CD4-positive, alpha-beta T cell (primary cell): ENCODE data around the gene NUAK1. TPM values are rescaled to one million over a fixed set of nuclear protein-coding genes. Genes with fewer than 3 reads are reported as not detected.
"Not testable (repeated sequence)": the region's sequence is repeated elsewhere in the genome, so short reads cannot be mapped to it uniquely, and the experiment has no call there.

Experiments
- ATAC-seq: fragments of 200-7000 bp; cut with Tn5 transposase; one replicate; pipeline ENCODE4 v1.10.0; 2022; ENCODE audit warnings: mild to moderate bottlenecking; ENCODE audit not compliant: poor library complexity
- CTCF ChIA-PET: fragments of 350-600 bp; sonication (Branson Sonifier 250); formaldehyde crosslinking; loops from one replicate; lab custom pipeline; 2021; ENCODE audit warnings: antibody characterized with exemption, inconsistent platforms; lab: Charles Lee
- POLR2A ChIA-PET: fragments of 350-600 bp; sonication (Branson Sonifier 250); formaldehyde crosslinking; loops from one replicate; lab custom pipeline; 2021; ENCODE audit warnings: antibody characterized with exemption, inconsistent platforms; lab: Charles Lee
- DNase-seq, 14 experiments: peaks; one replicate each; pipeline ENCODE4 v3.0.0-alpha.2; 2013 to 2020; ENCODE audit warnings: mixed read lengths in 2 of 14
- H3K27ac ChIP-seq, 2 donors: one replicate each; pipeline versions ENCODE4 v1.5.1 to v1.7.0; 2013; ENCODE audit warnings: low read length in 2 of 2, low read depth in 1 of 2, mild to moderate bottlenecking in 1 of 2
- H3K27me3 ChIP-seq, 2 experiments: 1 replicate in 1 of 2; 2 replicates in 1 of 2; pipeline versions ENCODE4 v1.6.1 to v1.7.0; 2013; ENCODE audit warnings: low read length in 2 of 2, control low read depth in 1 of 2, mild to moderate bottlenecking in 1 of 2, moderate library complexity in 1 of 2; ENCODE audit not compliant: insufficient read depth in 2 of 2, control insufficient read depth in 1 of 2
- H3K36me3 ChIP-seq: one replicate; pipeline ENCODE4 v1.6.1; 2013; ENCODE audit warnings: low read length, control low read depth; ENCODE audit not compliant: insufficient read depth
- H3K4me1 ChIP-seq: one replicate; pipeline ENCODE4 v1.6.1; 2013; ENCODE audit warnings: low read length, control low read depth; ENCODE audit not compliant: insufficient read depth
- H3K4me3 ChIP-seq: one replicate; pipeline ENCODE4 v1.5.1; 2013; ENCODE audit warnings: mild to moderate bottlenecking, low read length, moderate library complexity
- H3K9me3 ChIP-seq, 2 experiments: 1 replicate in 1 of 2; 2 replicates in 1 of 2; pipeline versions ENCODE4 v1.6.1 to v1.7.0; 2013; ENCODE audit warnings: low read length in 2 of 2, mild to moderate bottlenecking in 2 of 2, control low read depth in 1 of 2, moderate library complexity in 1 of 2; ENCODE audit not compliant: control insufficient read depth in 1 of 2, insufficient read depth in 1 of 2
- H3K27ac Mint-ChIP-seq: one replicate; pipeline ENCODE4 v1.8.0; 2020; ENCODE audit warnings: mixed read lengths
- H3K27me3 Mint-ChIP-seq: one replicate; pipeline ENCODE4 v1.8.0; 2021; ENCODE audit warnings: mixed read lengths
- H3K36me3 Mint-ChIP-seq: one replicate; pipeline ENCODE4 v1.8.0; 2021; ENCODE audit warnings: low read depth, mixed read lengths
- H3K4me1 Mint-ChIP-seq: one replicate; pipeline ENCODE4 v1.8.0; 2021; ENCODE audit warnings: low read depth, mixed read lengths
- H3K4me3 Mint-ChIP-seq: one replicate; pipeline ENCODE4 v1.8.0; 2020; ENCODE audit warnings: mild to moderate bottlenecking, mixed read lengths
- H3K9me3 Mint-ChIP-seq: one replicate; pipeline ENCODE4 v1.8.0; 2020; ENCODE audit warnings: mixed read lengths
- intact Hi-C, 2 experiments: fragments of 100-400 bp; cut with DNase I in 1 of 2; cut with micrococcal nuclease in 1 of 2; formaldehyde crosslinking; loops; one replicate each; pipeline versions ENCODE4 v1.15.1 to v1.9.0; 2023 to 2025; cut with DNase I, micrococcal nuclease
- total RNA-seq, 174 experiments: library from RNA in 2 of 174; stranded (reverse) in 2 of 174; gene quantifications; one replicate each; pipeline ENCODE4 v1.2.3 and lab custom pipeline; 2021 to 2026
- TF ChIP-seq, protein P1 (sequence below): fragments of 200-600 bp; IDR thresholded peaks from one replicate; pipeline ENCODE4 v1.8.0; 2022; ENCODE audit warnings: antibody characterized with exemption, mild to moderate bottlenecking

Gene NUAK1
- total RNA-seq, 2 experiments from 2014 or later, result 0.16 TPM; not detected in 1

DNA sequence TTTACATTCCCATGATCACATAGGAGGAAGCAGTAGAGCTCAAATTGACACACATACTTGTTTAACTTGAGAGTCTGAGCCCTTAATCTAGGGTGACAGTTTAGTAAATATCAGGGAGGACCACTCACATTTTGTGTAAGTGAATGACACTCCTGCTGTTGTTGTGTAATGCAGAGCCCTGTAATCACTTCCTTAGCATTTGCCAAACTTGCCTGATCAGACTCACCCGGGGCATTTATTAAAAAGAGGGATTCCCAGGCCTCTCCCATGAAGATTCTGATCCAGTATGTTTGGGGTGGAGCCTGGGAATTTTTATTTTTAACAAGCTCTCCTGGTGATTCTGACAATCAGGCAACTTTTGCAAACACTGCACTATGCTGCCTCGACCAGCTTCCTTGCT is 119.6 kb downstream of the NUAK1 start:
- no peak overlapping the region for H3K4me3 ChIP-seq
- H3K4me3 Mint-ChIP-seq, result no peak overlapping the region
- POLR2A ChIA-PET, result no interaction called here
- no peaks in the 10 kb centered on the region for H3K36me3 Mint-ChIP-seq
- peaks cover 3 to 8% of the 10 kb centered on the region in 2 experiments for H3K9me3 ChIP-seq
- peaks cover 0 to 3% of the 10 kb centered on the region in 2 experiments for H3K27me3 ChIP-seq
- no peaks in the 10 kb centered on the region for H3K4me1 Mint-ChIP-seq
- intact Hi-C loops, result no loop called here
- no peak overlapping the region for H3K27ac Mint-ChIP-seq
- H3K4me1 ChIP-seq, result no peaks in the 10 kb centered on the region
- H3K9me3 Mint-ChIP-seq, result peaks cover 12% of the 10 kb centered on the region
- TF ChIP-seq, protein P1, sequence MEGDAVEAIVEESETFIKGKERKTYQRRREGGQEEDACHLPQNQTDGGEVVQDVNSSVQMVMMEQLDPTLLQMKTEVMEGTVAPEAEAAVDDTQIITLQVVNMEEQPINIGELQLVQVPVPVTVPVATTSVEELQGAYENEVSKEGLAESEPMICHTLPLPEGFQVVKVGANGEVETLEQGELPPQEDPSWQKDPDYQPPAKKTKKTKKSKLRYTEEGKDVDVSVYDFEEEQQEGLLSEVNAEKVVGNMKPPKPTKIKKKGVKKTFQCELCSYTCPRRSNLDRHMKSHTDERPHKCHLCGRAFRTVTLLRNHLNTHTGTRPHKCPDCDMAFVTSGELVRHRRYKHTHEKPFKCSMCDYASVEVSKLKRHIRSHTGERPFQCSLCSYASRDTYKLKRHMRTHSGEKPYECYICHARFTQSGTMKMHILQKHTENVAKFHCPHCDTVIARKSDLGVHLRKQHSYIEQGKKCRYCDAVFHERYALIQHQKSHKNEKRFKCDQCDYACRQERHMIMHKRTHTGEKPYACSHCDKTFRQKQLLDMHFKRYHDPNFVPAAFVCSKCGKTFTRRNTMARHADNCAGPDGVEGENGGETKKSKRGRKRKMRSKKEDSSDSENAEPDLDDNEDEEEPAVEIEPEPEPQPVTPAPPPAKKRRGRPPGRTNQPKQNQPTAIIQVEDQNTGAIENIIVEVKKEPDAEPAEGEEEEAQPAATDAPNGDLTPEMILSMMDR, result no peak
- DNase-seq (no peak), ATAC-seq (no peak)
- no peak overlapping the region for H3K27ac ChIP-seq
- no peaks in the 10 kb centered on the region for H3K36me3 ChIP-seq
- peaks cover 5% of the 10 kb centered on the region for H3K27me3 Mint-ChIP-seq
- CTCF ChIA-PET, result no interaction called here

DNA sequence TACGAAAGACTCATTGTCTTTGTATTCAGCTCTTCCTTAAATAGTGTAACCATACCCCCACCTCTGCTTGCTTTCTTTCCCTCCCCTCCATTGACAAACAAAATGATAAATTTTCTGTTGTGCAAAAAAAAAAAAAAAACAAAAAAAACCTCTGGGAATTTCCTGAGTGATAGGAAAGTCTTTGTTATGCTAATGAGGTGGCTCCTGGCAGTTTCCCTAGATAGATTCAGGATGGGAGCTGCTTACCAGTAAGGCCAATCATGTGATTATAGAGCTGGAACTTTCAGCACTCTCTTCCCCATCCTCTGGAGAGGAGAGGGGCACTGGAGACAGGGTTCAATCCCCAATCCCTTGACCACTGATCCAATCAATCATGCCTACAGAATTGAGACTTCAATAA is 120.5 kb downstream of the NUAK1 start:
- no peaks in the 10 kb centered on the region for H3K36me3 Mint-ChIP-seq
- Histone ChIP-seq H3K9me3 (peaks cover 3 to 8% of the 10 kb centered on the region in 2 experiments), H3K27me3 (peaks cover 0 to 3% of the 10 kb centered on the region in 2 experiments), H3K27ac (no peak overlapping the region), H3K4me3 (no peak overlapping the region), H3K36me3 (no peaks in the 10 kb centered on the region), H3K4me1 (no peaks in the 10 kb centered on the region)
- H3K9me3 Mint-ChIP-seq, result peaks cover 12% of the 10 kb centered on the region
- ATAC-seq, result no peak
- H3K4me1 Mint-ChIP-seq, result no peaks in the 10 kb centered on the region
- intact Hi-C loops, result no loop called here
- DNase-seq, result no peak
- no peak overlapping the region for H3K4me3 Mint-ChIP-seq
- TF ChIP-seq, protein P1, result no peak
- no peak overlapping the region for H3K27ac Mint-ChIP-seq
- POLR2A ChIA-PET, result no interaction called here
- CTCF ChIA-PET, result no interaction called here
- H3K27me3 Mint-ChIP-seq, result peaks cover 5% of the 10 kb centered on the region

DNA sequence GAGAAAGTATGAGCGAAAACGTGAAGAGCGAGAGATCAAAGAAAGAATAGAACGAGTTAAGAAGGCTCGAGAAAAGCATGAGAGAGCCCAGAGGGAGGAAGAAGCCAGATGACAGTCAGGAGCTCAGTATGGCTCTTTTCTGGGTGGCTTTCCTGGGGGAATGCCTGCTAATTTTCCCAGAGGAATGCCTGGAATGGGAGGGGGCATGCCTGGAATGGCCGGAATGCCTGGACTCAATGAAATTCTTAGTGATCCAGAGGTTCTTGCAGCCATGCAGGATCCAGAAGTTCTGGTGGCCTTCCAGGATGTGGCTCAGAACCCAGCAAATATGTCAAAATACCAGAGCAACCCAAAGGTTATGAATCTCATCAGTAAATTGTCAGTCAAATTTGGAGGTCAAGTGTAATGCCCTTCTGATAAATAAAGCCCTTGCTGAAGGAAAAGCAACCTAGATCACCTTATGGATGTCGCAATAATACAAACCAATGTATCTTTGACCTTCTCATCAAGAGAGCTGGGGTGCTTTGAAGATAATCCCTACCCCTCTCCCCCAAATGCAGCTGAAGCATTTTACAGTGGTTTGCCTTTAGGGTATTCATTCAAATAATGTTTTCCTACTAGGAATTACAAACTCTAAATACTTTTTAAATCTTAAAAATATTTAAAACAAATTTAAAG is 122.0 kb downstream of the NUAK1 start:
- DNase-seq, H3K27ac Mint-ChIP-seq, H3K9me3 ChIP-seq, H3K27me3 ChIP-seq, H3K27ac ChIP-seq, H3K36me3 ChIP-seq, ATAC-seq, H3K4me1 Mint-ChIP-seq, H3K27me3 Mint-ChIP-seq, intact Hi-C loops, CTCF ChIA-PET, H3K4me1 ChIP-seq, H3K4me3 ChIP-seq, POLR2A ChIA-PET, H3K4me3 Mint-ChIP-seq, H3K36me3 Mint-ChIP-seq: not testable (repeated sequence)
- peaks cover 12% of the 10 kb centered on the region for H3K9me3 Mint-ChIP-seq

DNA sequence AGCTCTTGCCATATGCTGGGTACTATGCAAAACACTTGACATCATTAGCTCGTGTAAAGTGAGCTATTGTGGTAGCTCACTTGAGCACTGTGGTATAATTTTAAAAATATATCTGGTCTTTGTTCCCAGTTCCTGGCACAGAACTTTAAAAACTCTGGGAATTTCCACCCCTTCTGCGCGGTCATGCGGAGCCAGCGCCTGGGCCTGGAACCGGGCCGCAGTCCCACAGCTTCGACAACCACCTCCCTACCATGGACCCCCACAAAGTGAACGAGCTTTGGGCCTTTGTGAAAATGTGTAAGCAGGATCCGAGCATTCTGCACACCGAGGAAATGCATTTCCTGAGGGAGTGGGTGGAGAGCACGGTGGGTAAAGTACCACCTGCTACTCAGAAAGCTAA is 123.1 kb downstream of the NUAK1 start:
- Histone ChIP-seq H3K27me3 (peaks cover 0 to 3% of the 10 kb centered on the region in 2 experiments), H3K4me1 (no peaks in the 10 kb centered on the region), H3K27ac (no peak overlapping the region), H3K9me3 (peaks cover 3 to 8% of the 10 kb centered on the region in 2 experiments), H3K36me3 (no peaks in the 10 kb centered on the region), H3K4me3 (no peak overlapping the region)
- H3K27ac Mint-ChIP-seq, result no peak overlapping the region
- intact Hi-C loops, result no loop called here
- peaks cover 5% of the 10 kb centered on the region for H3K27me3 Mint-ChIP-seq
- POLR2A ChIA-PET, result no interaction called here
- no peaks in the 10 kb centered on the region for H3K4me1 Mint-ChIP-seq
- H3K36me3 Mint-ChIP-seq, result no peaks in the 10 kb centered on the region
- CTCF ChIA-PET, result no interaction called here
- DNase-seq (no peak), ATAC-seq (no peak)
- TF ChIP-seq, protein P1, result no peak
- no peak overlapping the region for H3K4me3 Mint-ChIP-seq
- H3K9me3 Mint-ChIP-seq, result peaks cover 12% of the 10 kb centered on the region
